ENCODE measurements around the gene MATN1.

Gene MATN1

GRCh38 chr1:30741239-30741894 lies 18.0 kb upstream of the MATN1 start:
- H3K27me3 ChIP-seq (ENCODE audit: insufficient read depth, low read length): peaks cover 3% of the 10 kb centered on the region
- no peak overlapping the region for H2BK5ac ChIP-seq (ENCODE audit: low read depth, low read length, poor library complexity)
- no peaks in the 10 kb centered on the region for H3K36me3 ChIP-seq (ENCODE audit: control insufficient read depth in 1 of 2, insufficient read depth in 2 of 2, low read length in 2 of 2)
- no peak overlapping the region for H4K12ac ChIP-seq (ENCODE audit: low read depth, low read length)
- no peak overlapping the region for H2BK120ac ChIP-seq (ENCODE audit: insufficient read depth, low read length, poor library complexity)
- H4K91ac ChIP-seq (ENCODE audit: low read depth, low read length): no peak overlapping the region
- H3K79me1 ChIP-seq (ENCODE audit: low read length): no peaks in the 10 kb centered on the region
- no peak overlapping the region for H3K4me3 ChIP-seq (ENCODE audit: low read depth, low read length)
- H2AK5ac ChIP-seq (ENCODE audit: low read length): no peak overlapping the region
- H3K9ac ChIP-seq (ENCODE audit: low read length): no peak overlapping the region
- no peak overlapping the region for H3K27ac ChIP-seq (ENCODE audit: low read depth, low read length)
- WGBS (ENCODE audit: extremely low coverage, insufficient coverage, insufficient read length): no CpG with 5 or more reads among the region's 12 CpGs
- no peak overlapping the region for H4K8ac ChIP-seq (ENCODE audit: low read depth, low read length)
- H3K23ac ChIP-seq (ENCODE audit: low read length): no peak overlapping the region
- H3K4me1 ChIP-seq (ENCODE audit: control insufficient read depth in 1 of 2, insufficient read depth in 2 of 2, low read length in 2 of 2): no peaks in the 10 kb centered on the region
- H3K18ac ChIP-seq (ENCODE audit: low read length): no peak overlapping the region
- H3K4ac ChIP-seq (ENCODE audit: low read depth, low read length): no peak overlapping the region
- H3K9me3 ChIP-seq (ENCODE audit: insufficient read depth, low read depth, low read length): peaks cover 2% of the 10 kb centered on the region
- H2BK12ac ChIP-seq (ENCODE audit: low read length): no peak overlapping the region
- H2AFZ ChIP-seq (ENCODE audit: insufficient read depth, low read length, poor library complexity): no peak overlapping the region
- H3K4me2 ChIP-seq (ENCODE audit: low read length): no peak overlapping the region
- peak in 1 of 2 donors; percentile 17 for DNase-seq
- no peak overlapping the region for H3K14ac ChIP-seq (ENCODE audit: low read length)
- no peaks in the 10 kb centered on the region for H3K79me2 ChIP-seq (ENCODE audit: control insufficient read depth, insufficient read depth, low read length, poor library complexity)

- H3K36me3 ChIP-seq (ENCODE audit: control insufficient read depth in 1 of 2, insufficient read depth in 2 of 2, low read length in 2 of 2): no peaks in the 10 kb centered on the region
- no peak overlapping the region for H2BK120ac ChIP-seq (ENCODE audit: insufficient read depth, low read length, poor library complexity)
- no peaks in the 10 kb centered on the region for H3K79me2 ChIP-seq (ENCODE audit: control insufficient read depth, insufficient read depth, low read length, poor library complexity)
- peaks cover 2% of the 10 kb centered on the region for H3K9me3 ChIP-seq (ENCODE audit: insufficient read depth, low read depth, low read length)
- no peak overlapping the region for H3K23ac ChIP-seq (ENCODE audit: low read length)
- H3K18ac ChIP-seq (ENCODE audit: low read length): no peak overlapping the region
- H4K8ac ChIP-seq (ENCODE audit: low read depth, low read length): no peak overlapping the region
- H3K79me1 ChIP-seq (ENCODE audit: low read length): no peaks in the 10 kb centered on the region
- H3K9ac ChIP-seq (ENCODE audit: low read length): no peak overlapping the region
- H3K4ac ChIP-seq (ENCODE audit: low read depth, low read length): no peak overlapping the region
- no peak overlapping the region for H3K14ac ChIP-seq (ENCODE audit: low read length)
- no peak overlapping the region for H3K27ac ChIP-seq (ENCODE audit: low read depth, low read length)
- no peak overlapping the region for H2BK5ac ChIP-seq (ENCODE audit: low read depth, low read length, poor library complexity)
- H2BK12ac ChIP-seq (ENCODE audit: low read length): no peak overlapping the region
- H4K91ac ChIP-seq (ENCODE audit: low read depth, low read length): no peak overlapping the region
- WGBS (ENCODE audit: extremely low coverage, insufficient coverage, insufficient read length): no CpG with 5 or more reads among the region's 15 CpGs
- H3K27me3 ChIP-seq (ENCODE audit: insufficient read depth, low read length): peaks cover 3% of the 10 kb centered on the region
- peak overlapping the region; percentile 25 for H3K4me3 ChIP-seq (ENCODE audit: low read depth, low read length)
- no peak overlapping the region for H2AK5ac ChIP-seq (ENCODE audit: low read length)
- H2AFZ ChIP-seq (ENCODE audit: insufficient read depth, low read length, poor library complexity): no peak overlapping the region
- no peak overlapping the region for H3K4me2 ChIP-seq (ENCODE audit: low read length)
- no peaks in the 10 kb centered on the region for H3K4me1 ChIP-seq (ENCODE audit: control insufficient read depth in 1 of 2, insufficient read depth in 2 of 2, low read length in 2 of 2)
- no peak overlapping the region for H4K12ac ChIP-seq (ENCODE audit: low read depth, low read length)
- DNase-seq: no peak
These were observed 17.2 kb upstream of the MATN1 start for GRCh38 chr1:30740251-30741238.

GRCh38 chr1:30739601-30740000 lies 16.2 kb upstream of the MATN1 start:
- Histone ChIP-seq H2BK5ac (ENCODE audit: low read depth, low read length, poor library complexity) (no peak overlapping the region), H2AFZ (ENCODE audit: insufficient read depth, low read length, poor library complexity) (no peak overlapping the region), H4K12ac (ENCODE audit: low read depth, low read length) (no peak overlapping the region), H3K4me3 (ENCODE audit: low read depth, low read length) (no peak overlapping the region), H3K79me1 (ENCODE audit: low read length) (no peaks in the 10 kb centered on the region), H3K14ac (ENCODE audit: low read length) (no peak overlapping the region), H4K8ac (ENCODE audit: low read depth, low read length) (no peak overlapping the region), H2BK12ac (ENCODE audit: low read length) (no peak overlapping the region), H3K27ac (ENCODE audit: low read depth, low read length) (no peak overlapping the region), H3K79me2 (ENCODE audit: control insufficient read depth, insufficient read depth, low read length, poor library complexity) (no peaks in the 10 kb centered on the region), H2BK120ac (ENCODE audit: insufficient read depth, low read length, poor library complexity) (no peak overlapping the region), H3K9ac (ENCODE audit: low read length) (no peak overlapping the region), H3K23ac (ENCODE audit: low read length) (no peak overlapping the region), H3K4me2 (ENCODE audit: low read length) (no peak overlapping the region), H3K27me3 (ENCODE audit: insufficient read depth, low read length) (peaks cover 3% of the 10 kb centered on the region), H3K9me3 (ENCODE audit: insufficient read depth, low read depth, low read length) (peaks cover 2% of the 10 kb centered on the region), H3K36me3 (ENCODE audit: control insufficient read depth in 1 of 2, insufficient read depth in 2 of 2, low read length in 2 of 2) (no peaks in the 10 kb centered on the region), H3K4ac (ENCODE audit: low read depth, low read length) (no peak overlapping the region), H4K91ac (ENCODE audit: low read depth, low read length) (no peak overlapping the region), H3K18ac (ENCODE audit: low read length) (no peak overlapping the region), H3K4me1 (ENCODE audit: control insufficient read depth in 1 of 2, insufficient read depth in 2 of 2, low read length in 2 of 2) (no peaks in the 10 kb centered on the region), H2AK5ac (ENCODE audit: low read length) (no peak overlapping the region)
- WGBS (ENCODE audit: extremely low coverage, insufficient coverage, insufficient read length): no CpG with 5 or more reads among the region's 8 CpGs
- no peak for DNase-seq

DNA sequence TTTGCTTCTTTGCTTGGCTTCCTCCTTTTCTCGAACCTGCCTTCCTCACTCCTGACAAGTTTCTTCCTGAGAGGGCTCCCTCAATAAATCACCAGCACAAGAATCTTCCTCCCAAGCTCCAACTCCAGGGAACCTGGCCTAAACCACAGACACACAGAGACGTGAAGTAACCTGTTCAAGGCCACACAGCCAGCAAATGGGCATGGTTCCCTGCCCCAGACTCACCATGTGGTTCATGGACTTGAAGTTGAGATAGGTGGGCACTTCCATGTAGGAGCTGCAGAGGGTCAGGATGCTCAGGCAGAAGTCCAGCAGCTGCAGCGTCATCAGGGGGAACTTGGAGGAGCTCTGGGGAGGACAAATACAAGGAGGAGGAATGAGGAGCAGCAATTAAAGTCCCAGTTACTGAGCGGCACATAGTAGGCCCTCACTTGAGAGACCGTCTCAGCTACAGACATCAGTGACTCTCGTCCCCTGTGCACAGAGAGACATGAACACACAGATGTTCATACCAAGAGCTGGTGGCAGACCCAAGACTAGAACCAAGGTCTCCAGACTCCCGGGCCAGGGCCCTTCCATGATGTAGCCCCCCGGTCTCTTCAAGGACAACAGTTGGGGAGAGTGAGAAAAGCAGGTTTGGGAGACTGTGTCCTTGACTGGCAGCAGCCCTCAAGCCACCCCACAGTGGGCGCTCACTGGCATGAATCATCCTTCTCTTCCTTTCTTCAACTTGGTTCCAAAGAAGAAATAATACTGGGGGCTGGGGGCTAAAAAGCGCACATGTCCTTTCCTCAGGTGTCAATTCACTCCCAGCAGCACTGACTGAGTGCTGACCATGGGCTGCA lies 15.6 kb upstream of the MATN1 start:
- no peak overlapping the region for H2AK5ac ChIP-seq (ENCODE audit: low read length)
- DNase-seq: no peak
- no peak overlapping the region for H2BK12ac ChIP-seq (ENCODE audit: low read length)
- H3K79me1 ChIP-seq (ENCODE audit: low read length): no peaks in the 10 kb centered on the region
- no peak overlapping the region for H3K14ac ChIP-seq (ENCODE audit: low read length)
- H3K27ac ChIP-seq (ENCODE audit: low read depth, low read length): no peak overlapping the region
- no peak overlapping the region for H3K4ac ChIP-seq (ENCODE audit: low read depth, low read length)
- no peak overlapping the region for H3K23ac ChIP-seq (ENCODE audit: low read length)
- H2BK120ac ChIP-seq (ENCODE audit: insufficient read depth, low read length, poor library complexity): no peak overlapping the region
- no peak overlapping the region for H4K91ac ChIP-seq (ENCODE audit: low read depth, low read length)
- no peak overlapping the region for H2BK5ac ChIP-seq (ENCODE audit: low read depth, low read length, poor library complexity)
- H3K4me2 ChIP-seq (ENCODE audit: low read length): no peak overlapping the region
- no peaks in the 10 kb centered on the region for H3K79me2 ChIP-seq (ENCODE audit: control insufficient read depth, insufficient read depth, low read length, poor library complexity)
- no peak overlapping the region for H3K4me3 ChIP-seq (ENCODE audit: low read depth, low read length)
- no peak overlapping the region for H4K8ac ChIP-seq (ENCODE audit: low read depth, low read length)
- no peak overlapping the region for H2AFZ ChIP-seq (ENCODE audit: insufficient read depth, low read length, poor library complexity)
- H3K4me1 ChIP-seq (ENCODE audit: control insufficient read depth in 1 of 2, insufficient read depth in 2 of 2, low read length in 2 of 2): no peaks in the 10 kb centered on the region
- WGBS (ENCODE audit: extremely low coverage, insufficient coverage, insufficient read length): no CpG with 5 or more reads among the region's 10 CpGs
- H3K9me3 ChIP-seq (ENCODE audit: insufficient read depth, low read depth, low read length): peaks cover 2% of the 10 kb centered on the region
- no peak overlapping the region for H4K12ac ChIP-seq (ENCODE audit: low read depth, low read length)
- no peak overlapping the region for H3K18ac ChIP-seq (ENCODE audit: low read length)
- H3K36me3 ChIP-seq (ENCODE audit: control insufficient read depth in 1 of 2, insufficient read depth in 2 of 2, low read length in 2 of 2): no peaks in the 10 kb centered on the region
- H3K9ac ChIP-seq (ENCODE audit: low read length): no peak overlapping the region
- H3K27me3 ChIP-seq (ENCODE audit: insufficient read depth, low read length): peaks cover 3% of the 10 kb centered on the region

All from trophoblast cell (in vitro differentiated cells and primary cell).